Neural crest cell (in vitro differentiated cells): ENCODE measurements around the gene IWS1. TPM values are rescaled to one million over a fixed set of nuclear protein-coding genes. Genes with fewer than 3 reads are reported as not detected.

Experiments used
- DNase-seq: peaks from one replicate; pipeline ENCODE4 v3.0.0; 2021; ENCODE audit warnings: low read depth, mixed read lengths, low spot score
- H3K27ac Mint-ChIP-seq: one replicate; pipeline ENCODE4 v1.8.0; 2021; ENCODE audit warnings: mild to moderate bottlenecking, mixed read lengths; ENCODE audit not compliant: unreplicated experiment
- H3K27me3 Mint-ChIP-seq: 2 replicates; pipeline ENCODE4 v1.8.0; 2021; ENCODE audit warnings: low read depth, mild to moderate bottlenecking, mixed read lengths
- H3K36me3 Mint-ChIP-seq: 2 replicates; pipeline ENCODE4 v1.8.0; 2021; ENCODE audit warnings: low read depth, mild to moderate bottlenecking, mixed read lengths
- H3K4me1 Mint-ChIP-seq: 2 replicates; pipeline ENCODE4 v1.8.0; 2021; ENCODE audit warnings: mixed read lengths
- H3K4me3 Mint-ChIP-seq: one replicate; pipeline ENCODE4 v1.8.0; 2021; ENCODE audit warnings: mild to moderate bottlenecking, mixed read lengths
- H3K9me3 Mint-ChIP-seq: 2 replicates; pipeline ENCODE4 v1.8.0; 2021; ENCODE audit warnings: mixed read lengths
- total RNA-seq: library from RNA; stranded (reverse); gene quantifications from 2 replicates; pipeline ENCODE4 v1.2.1, GENCODE V29; 2021
- TF ChIP-seq, protein P1 (sequence below): fragments of 200-600 bp; sonication (generic); conservative IDR thresholded peaks from 2 replicates; pipeline ENCODE4 v1.5.0; 2021; ENCODE audit warnings: antibody characterized with exemption, mild to moderate bottlenecking

The IWS1 gene
- total RNA-seq, 1 donor from 2014 or later, result 63.0 TPM

- Mint-ChIP-seq H3K9me3 (no peaks in the 10 kb centered on the region), H3K4me1 (no peaks in the 10 kb centered on the region), H3K4me3 (no peak overlapping the region), H3K36me3 (no peaks in the 10 kb centered on the region), H3K27ac (no peak overlapping the region), H3K27me3 (peaks cover 29% of the 10 kb centered on the region)
- TF ChIP-seq, protein P1, sequence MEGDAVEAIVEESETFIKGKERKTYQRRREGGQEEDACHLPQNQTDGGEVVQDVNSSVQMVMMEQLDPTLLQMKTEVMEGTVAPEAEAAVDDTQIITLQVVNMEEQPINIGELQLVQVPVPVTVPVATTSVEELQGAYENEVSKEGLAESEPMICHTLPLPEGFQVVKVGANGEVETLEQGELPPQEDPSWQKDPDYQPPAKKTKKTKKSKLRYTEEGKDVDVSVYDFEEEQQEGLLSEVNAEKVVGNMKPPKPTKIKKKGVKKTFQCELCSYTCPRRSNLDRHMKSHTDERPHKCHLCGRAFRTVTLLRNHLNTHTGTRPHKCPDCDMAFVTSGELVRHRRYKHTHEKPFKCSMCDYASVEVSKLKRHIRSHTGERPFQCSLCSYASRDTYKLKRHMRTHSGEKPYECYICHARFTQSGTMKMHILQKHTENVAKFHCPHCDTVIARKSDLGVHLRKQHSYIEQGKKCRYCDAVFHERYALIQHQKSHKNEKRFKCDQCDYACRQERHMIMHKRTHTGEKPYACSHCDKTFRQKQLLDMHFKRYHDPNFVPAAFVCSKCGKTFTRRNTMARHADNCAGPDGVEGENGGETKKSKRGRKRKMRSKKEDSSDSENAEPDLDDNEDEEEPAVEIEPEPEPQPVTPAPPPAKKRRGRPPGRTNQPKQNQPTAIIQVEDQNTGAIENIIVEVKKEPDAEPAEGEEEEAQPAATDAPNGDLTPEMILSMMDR, result no peak
- no peak for DNase-seq
Observed at GRCh38 chr2:127559454-127559853, 33.2 kb upstream of the IWS1 start.

DNA sequence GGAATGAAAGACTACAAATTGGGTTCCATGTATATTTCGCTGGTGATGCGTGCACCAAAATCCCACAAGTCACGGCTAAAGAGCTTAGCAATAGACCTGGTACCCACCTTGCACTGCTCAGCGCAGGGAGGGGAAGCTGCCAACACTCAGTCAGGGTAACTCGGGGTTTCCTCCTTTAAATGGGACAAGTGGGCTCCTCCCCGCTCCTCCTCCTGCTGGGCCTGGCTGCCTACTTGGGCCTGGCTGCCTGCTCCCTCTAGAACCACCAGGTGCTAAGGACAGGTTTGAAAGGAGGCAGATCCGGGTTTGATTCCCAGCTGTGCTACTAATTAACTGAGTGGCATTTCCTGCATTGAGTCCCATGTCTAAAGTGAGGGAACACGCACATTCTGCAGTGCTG lies 32.6 kb upstream of the IWS1 start:
- Mint-ChIP-seq H3K27ac (no peak overlapping the region), H3K4me3 (no peak overlapping the region), H3K36me3 (no peaks in the 10 kb centered on the region), H3K27me3 (peaks cover 29% of the 10 kb centered on the region), H3K4me1 (no peaks in the 10 kb centered on the region), H3K9me3 (no peaks in the 10 kb centered on the region)
- TF ChIP-seq, protein P1, result no peak
- DNase-seq, result no peak

- Mint-ChIP-seq H3K9me3 (no peaks in the 10 kb centered on the region), H3K36me3 (no peaks in the 10 kb centered on the region), H3K4me1 (no peaks in the 10 kb centered on the region), H3K4me3 (no peak overlapping the region), H3K27me3 (peaks cover 47% of the 10 kb centered on the region), H3K27ac (no peak overlapping the region)
- TF ChIP-seq, protein P1, result no peak
- no peak for DNase-seq
Observed at GRCh38 chr2:127552846-127553245, 26.6 kb upstream of the IWS1 start.

DNA sequence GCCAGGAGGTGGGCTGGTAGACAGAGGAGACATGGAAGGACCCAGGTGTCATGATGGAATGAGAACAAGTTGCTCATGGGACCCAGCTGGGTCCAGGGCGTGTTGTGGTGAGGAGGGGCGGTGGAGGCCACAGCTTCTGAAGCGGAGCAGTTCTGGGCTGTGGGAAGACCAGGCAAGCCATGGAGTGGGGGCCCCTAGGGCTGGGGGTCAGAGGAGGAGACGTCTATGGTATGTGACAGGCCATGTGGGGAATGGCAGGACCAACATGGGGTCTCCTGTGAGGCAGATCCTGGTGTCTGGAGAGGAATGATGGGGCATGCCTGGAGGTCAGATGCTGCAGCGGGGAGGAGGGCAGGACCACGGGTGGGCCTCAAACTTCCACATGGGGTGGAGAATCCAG lies 26.0 kb upstream of the IWS1 start:
- Mint-ChIP-seq H3K4me3 (no peak overlapping the region), H3K9me3 (no peaks in the 10 kb centered on the region), H3K27ac (no peak overlapping the region), H3K4me1 (no peaks in the 10 kb centered on the region), H3K27me3 (peaks cover 48% of the 10 kb centered on the region), H3K36me3 (no peaks in the 10 kb centered on the region)
- TF ChIP-seq, protein P1, result no peak
- DNase-seq, result no peak

DNA sequence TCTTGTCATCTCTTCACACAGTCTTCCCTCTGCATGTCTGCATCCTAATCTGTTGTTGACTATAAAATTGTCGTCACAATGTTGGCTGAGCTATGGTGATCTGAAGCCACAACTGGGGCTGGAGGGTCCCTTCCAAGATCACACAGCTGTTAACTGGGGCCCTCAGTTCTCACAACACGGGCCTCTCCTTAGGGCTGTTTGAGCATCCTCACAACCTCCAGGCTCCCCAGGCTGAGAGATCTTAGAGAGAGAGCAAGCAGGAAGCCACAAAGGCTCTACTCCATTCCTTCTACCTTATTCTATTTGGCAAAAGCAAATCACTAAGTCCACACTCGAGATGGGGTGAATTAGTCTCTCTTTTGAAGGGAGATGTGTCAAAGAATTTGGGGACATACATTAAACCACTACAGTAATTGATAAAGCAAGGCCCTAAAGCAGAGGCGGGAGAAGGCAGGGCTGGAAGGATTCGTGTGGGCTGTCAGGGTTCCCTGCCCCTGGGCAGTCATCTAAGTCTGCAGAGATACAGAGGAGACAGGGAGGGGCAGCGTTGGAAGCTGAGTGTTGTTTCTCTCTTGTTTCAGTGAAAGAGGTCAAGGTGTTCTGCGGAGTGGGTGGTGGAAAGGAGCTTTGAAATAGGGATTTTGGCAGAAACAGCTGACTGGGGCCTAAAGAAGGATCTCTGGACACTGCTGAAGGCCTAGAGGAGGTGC lies 25.1 kb upstream of the IWS1 start:
- TF ChIP-seq, protein P1, result no peak
- H3K4me1 Mint-ChIP-seq, result no peaks in the 10 kb centered on the region
- H3K4me3 Mint-ChIP-seq, result no peak overlapping the region
- no peaks in the 10 kb centered on the region for H3K36me3 Mint-ChIP-seq
- DNase-seq, result no peak
- peaks cover 2% of the 10 kb centered on the region for H3K9me3 Mint-ChIP-seq
- peaks cover 49% of the 10 kb centered on the region for H3K27me3 Mint-ChIP-seq
- H3K27ac Mint-ChIP-seq, result no peak overlapping the region
